Stomach (tissue), 9 donors: ENCODE data around the gene CHD3. TPM values are rescaled to one million over a fixed set of nuclear protein-coding genes. Genes with fewer than 3 reads are reported as not detected.

Experiments used
- DNase-seq, 2 donors: peaks; one replicate each; pipeline versions ENCODE4 v3.0.0 to v3.0.0-alpha.2; 2013 to 2019
- H3K27ac ChIP-seq, 5 donors: fragments of 200-600 bp in 4 of 5; sonication (generic) in 4 of 5; one replicate each; pipeline ENCODE4 v1.5.1; 2013 to 2019; ENCODE audit warnings: mild to moderate bottlenecking in 1 of 5, moderate library complexity in 1 of 5
- H3K27me3 ChIP-seq, 3 donors: fragments of 200-600 bp; sonication (generic); one replicate each; pipeline ENCODE4 v1.5.1; 2017 to 2019; ENCODE audit warnings: mixed run types in 1 of 3
- H3K36me3 ChIP-seq, 4 donors: fragments of 200-600 bp; sonication (generic); 1 replicate in 3 of 4; 2 replicates in 1 of 4; pipeline ENCODE4 v1.5.1; 2016 to 2019
- H3K4me1 ChIP-seq, 4 donors: fragments of 200-600 bp; sonication (generic); one replicate each; pipeline ENCODE4 v1.5.1; 2016 to 2019
- H3K4me3 ChIP-seq, 4 donors: fragments of 200-600 bp; sonication (generic) in 3 of 4; one replicate each; pipeline ENCODE4 v1.5.1; 2016 to 2019; ENCODE audit warnings: mild to moderate bottlenecking in 1 of 4
- H3K9me3 ChIP-seq, 4 donors: fragments of 200-600 bp; sonication (generic); one replicate each; pipeline ENCODE4 v1.5.1; 2016 to 2019
- EP300 ChIP-seq: sonication (generic); formaldehyde crosslinking; IDR thresholded peaks from one replicate; pipeline ENCODE4 v1.6.1; 2017; ENCODE audit warnings: antibody characterized with exemption
- POLR2A ChIP-seq, 4 donors: fragments of 450-650 bp; IDR thresholded peaks; one replicate each; pipeline ENCODE4 v1.6.1; 2016; ENCODE audit warnings: antibody characterized with exemption in 4 of 4, control low read depth in 2 of 4, mild to moderate bottlenecking in 1 of 4, moderate library complexity in 1 of 4
- POLR2AphosphoS5 ChIP-seq, 3 donors: sonication (generic); formaldehyde crosslinking; IDR thresholded peaks; one replicate each; pipeline ENCODE4 v1.6.1; 2016; ENCODE audit warnings: antibody characterized with exemption in 3 of 3
- WGBS, 5 donors: extraction: QIAGEN DNeasy Blood & Tissue Kit in 3 of 5; methylation state at CpG; one replicate each; pipeline versions ENCODE4 v1.1.5 to v1.1.7; 2013 to 2018; 5-methylcytosine and 5-hydroxymethylcytosine counted together
- intact Hi-C: fragments of 100-400 bp; cut with DNase I; formaldehyde crosslinking; loops from one replicate; pipeline ENCODE4 v1.15.1; 2023; ENCODE audit warnings: low total_unique reads
- polyA plus RNA-seq, 3 donors: library from polyadenylated mRNA; stranded (reverse); fragments of 200-250 nt; gene quantifications; one replicate each; pipeline ENCODE4 v1.2.3, GENCODE V29; 2013
- total RNA-seq, 5 donors: library from RNA; depleted of rRNA; stranded (reverse); fragments of >200 nt; gene quantifications; one replicate each; pipeline versions ENCODE4 v1.1.0 to v1.2.3, GENCODE V29; 2014 to 2016
- TF ChIP-seq, protein P1 (sequence below), 7 experiments: fragments of 450-650 bp in 4 of 7; fragments of 200-600 bp in 3 of 7; sonication (generic) in 3 of 7; IDR thresholded peaks; one replicate each; pipeline ENCODE4 v1.5.1; 2016 to 2019; ENCODE audit warnings: antibody characterized with exemption in 7 of 7, control low read depth in 2 of 7, mild to moderate bottlenecking in 1 of 7
- donor health status: healthy with polysubstance abuse.
- donor health status: Bipolar disorder and iron deficiency.
- donor health status: healthy.

Gene CHD3
- total and polyA plus RNA-seq, 8 donors, result 43.0 to 190 (median 64.9) TPM

DNA sequence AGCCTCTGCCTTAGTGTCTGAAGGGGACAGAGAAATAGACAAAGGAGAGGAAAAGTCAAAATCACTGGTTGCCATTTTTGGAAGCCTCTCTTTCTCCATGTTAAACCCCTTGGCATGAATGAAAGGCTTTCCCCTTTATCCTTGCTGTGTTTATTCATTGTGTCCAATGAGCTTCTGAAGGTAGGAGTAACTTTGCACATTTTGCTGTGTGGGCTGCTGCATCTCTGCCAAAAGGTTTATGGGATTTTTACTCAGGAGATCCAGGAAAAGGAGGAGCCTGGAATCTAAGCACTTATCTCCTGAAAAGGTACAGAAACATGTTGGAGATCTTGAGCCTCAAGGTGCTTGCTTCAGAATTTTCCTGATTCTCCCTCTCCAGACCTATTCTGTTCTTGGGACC lies 47.3 kb downstream of the CHD3 start:
- peaks cover 11 to 32% (median 30%) of the 10 kb centered on the region in 4 donors for H3K4me1 ChIP-seq
- no peak overlapping the region for H3K27ac ChIP-seq
- H3K36me3 ChIP-seq, result peaks cover 27 to 65% (median 60%) of the 10 kb centered on the region in 4 donors
- intact Hi-C loops, result no loop called here
- TF ChIP-seq, protein P1, sequence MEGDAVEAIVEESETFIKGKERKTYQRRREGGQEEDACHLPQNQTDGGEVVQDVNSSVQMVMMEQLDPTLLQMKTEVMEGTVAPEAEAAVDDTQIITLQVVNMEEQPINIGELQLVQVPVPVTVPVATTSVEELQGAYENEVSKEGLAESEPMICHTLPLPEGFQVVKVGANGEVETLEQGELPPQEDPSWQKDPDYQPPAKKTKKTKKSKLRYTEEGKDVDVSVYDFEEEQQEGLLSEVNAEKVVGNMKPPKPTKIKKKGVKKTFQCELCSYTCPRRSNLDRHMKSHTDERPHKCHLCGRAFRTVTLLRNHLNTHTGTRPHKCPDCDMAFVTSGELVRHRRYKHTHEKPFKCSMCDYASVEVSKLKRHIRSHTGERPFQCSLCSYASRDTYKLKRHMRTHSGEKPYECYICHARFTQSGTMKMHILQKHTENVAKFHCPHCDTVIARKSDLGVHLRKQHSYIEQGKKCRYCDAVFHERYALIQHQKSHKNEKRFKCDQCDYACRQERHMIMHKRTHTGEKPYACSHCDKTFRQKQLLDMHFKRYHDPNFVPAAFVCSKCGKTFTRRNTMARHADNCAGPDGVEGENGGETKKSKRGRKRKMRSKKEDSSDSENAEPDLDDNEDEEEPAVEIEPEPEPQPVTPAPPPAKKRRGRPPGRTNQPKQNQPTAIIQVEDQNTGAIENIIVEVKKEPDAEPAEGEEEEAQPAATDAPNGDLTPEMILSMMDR (IDR thresholded peaks at IDR 0.05), result no peak
- TF ChIP-seq POLR2AphosphoS5 (IDR thresholded peaks at IDR 0.05) (no peak), EP300 (no peak)
- no peak overlapping the region for H3K4me3 ChIP-seq
- H3K27me3 ChIP-seq, result no peaks in the 10 kb centered on the region
- no peak for DNase-seq
- no peaks in the 10 kb centered on the region for H3K9me3 ChIP-seq

DNA sequence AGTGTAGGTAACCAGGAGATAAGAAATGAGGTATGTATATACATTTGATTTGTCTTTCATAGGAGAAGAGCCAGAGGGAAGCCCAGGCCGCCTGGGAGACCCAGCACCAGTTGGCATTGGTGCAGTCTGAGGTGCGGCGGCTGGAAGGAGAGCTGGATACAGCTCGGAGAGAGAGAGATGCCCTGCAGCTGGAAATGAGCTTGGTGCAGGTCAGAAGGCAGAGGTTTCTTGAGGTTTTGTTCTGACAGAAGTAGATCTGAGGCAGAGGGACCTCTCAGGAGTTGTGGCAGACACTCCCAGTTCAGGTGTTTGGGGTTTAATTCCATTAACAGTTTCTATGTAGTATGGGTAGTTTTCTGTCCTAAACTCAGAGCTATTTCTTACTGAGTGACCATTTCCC lies 51.4 kb downstream of the CHD3 start:
- WGBS, 5 donors, result 86 to 98% (median 96%) methylated on average over 4 of the region's 4 CpGs
- H3K9me3 ChIP-seq, result no peaks in the 10 kb centered on the region
- H3K36me3 ChIP-seq, result peaks cover 57 to 95% (median 92%) of the 10 kb centered on the region in 4 donors
- intact Hi-C loops, result no loop called here
- no peak for DNase-seq
- no peaks in the 10 kb centered on the region for H3K27me3 ChIP-seq
- TF ChIP-seq, protein P1 (IDR thresholded peaks at IDR 0.05), result no peak
- no peak for TF ChIP-seq POLR2AphosphoS5 (IDR thresholded peaks at IDR 0.05)
- no peak for TF ChIP-seq POLR2A (IDR thresholded peaks at IDR 0.05)
- no peak for TF ChIP-seq EP300
- H3K4me3 ChIP-seq, result no peak overlapping the region
- H3K27ac ChIP-seq, result no peak overlapping the region
- peaks cover 0 to 4% (median under 1%) of the 10 kb centered on the region in 4 donors for H3K4me1 ChIP-seq

DNA sequence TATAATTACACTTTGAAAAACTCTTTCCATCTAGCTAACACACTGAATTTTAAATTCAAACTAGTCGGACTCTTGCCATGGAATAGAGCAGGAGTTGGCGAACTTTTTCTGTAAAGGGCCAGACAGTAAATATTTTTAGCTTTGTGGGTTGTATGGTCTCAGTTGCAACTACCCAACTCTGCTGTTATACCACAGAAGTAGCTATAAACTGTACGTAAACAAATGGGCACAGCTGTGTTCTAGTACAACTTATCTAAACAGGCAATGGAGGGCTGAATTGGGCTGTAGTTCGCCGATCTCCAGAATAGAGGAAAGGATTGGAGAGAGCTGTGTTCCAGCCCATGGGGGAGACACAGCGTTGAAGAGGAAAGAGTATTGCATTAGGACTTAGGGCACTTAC lies 52.2 kb downstream of the CHD3 start:
- H3K4me3 ChIP-seq, result no peak overlapping the region
- H3K36me3 ChIP-seq, result peaks cover 61 to 97% (median 93%) of the 10 kb centered on the region in 4 donors
- no peaks in the 10 kb centered on the region for H3K9me3 ChIP-seq
- no peak overlapping the region for H3K27ac ChIP-seq
- H3K4me1 ChIP-seq, result no peaks in the 10 kb centered on the region
- DNase-seq, result no peak
- TF ChIP-seq, protein P1 (IDR thresholded peaks at IDR 0.05), result no peak
- TF ChIP-seq POLR2A (IDR thresholded peaks at IDR 0.05) (no peak), EP300 (no peak)
- intact Hi-C loops, result no loop called here
- 84 to 97% (median 93%) methylated on average over 6 of the region's 6 CpGs for WGBS, 5 donors
- no peaks in the 10 kb centered on the region for H3K27me3 ChIP-seq

DNA sequence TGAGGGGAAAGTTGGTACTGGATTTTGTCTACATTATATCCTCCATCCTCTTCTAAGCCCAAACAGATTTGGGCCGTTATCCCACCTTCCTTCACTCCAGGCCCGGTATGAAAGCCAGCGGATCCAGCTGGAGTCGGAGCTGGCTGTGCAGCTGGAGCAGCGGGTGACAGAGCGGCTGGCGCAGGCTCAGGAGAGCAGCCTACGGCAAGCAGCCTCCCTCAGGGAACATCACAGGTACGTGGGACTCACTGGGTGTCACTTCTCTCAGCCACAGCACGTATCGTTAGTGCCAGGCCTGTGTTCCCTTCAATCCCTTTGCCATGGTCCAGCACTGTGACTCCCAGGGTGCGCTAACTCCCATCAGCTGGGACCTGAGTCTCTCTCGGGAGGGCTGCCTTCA lies 54.7 kb downstream of the CHD3 start:
- H3K9me3 ChIP-seq, result no peaks in the 10 kb centered on the region
- no peak overlapping the region for H3K27ac ChIP-seq
- 90 to 98% (median 92%) methylated on average over 13 of the region's 13 CpGs for WGBS, 5 donors
- H3K27me3 ChIP-seq, result no peaks in the 10 kb centered on the region
- no peaks in the 10 kb centered on the region for H3K4me1 ChIP-seq
- H3K36me3 ChIP-seq, result peaks cover 74 to 97% (median 95%) of the 10 kb centered on the region in 4 donors
- intact Hi-C loops, result no loop called here
- DNase-seq, result no peak
- H3K4me3 ChIP-seq, result no peak overlapping the region
- no peak for TF ChIP-seq EP300
- TF ChIP-seq, protein P1 (IDR thresholded peaks at IDR 0.05), result no peak
- TF ChIP-seq POLR2A (IDR thresholded peaks at IDR 0.05), result no peak
- no peak for TF ChIP-seq POLR2AphosphoS5 (IDR thresholded peaks at IDR 0.05)
